Measurements from ENCODE around the gene WASHC3. TPM values are rescaled to one million over a fixed set of nuclear protein-coding genes. Genes with fewer than 3 reads are reported as not detected.

WASHC3 gene
- total RNA-seq, 1 donor from 2014 or later = 19.7 TPM

DNA sequence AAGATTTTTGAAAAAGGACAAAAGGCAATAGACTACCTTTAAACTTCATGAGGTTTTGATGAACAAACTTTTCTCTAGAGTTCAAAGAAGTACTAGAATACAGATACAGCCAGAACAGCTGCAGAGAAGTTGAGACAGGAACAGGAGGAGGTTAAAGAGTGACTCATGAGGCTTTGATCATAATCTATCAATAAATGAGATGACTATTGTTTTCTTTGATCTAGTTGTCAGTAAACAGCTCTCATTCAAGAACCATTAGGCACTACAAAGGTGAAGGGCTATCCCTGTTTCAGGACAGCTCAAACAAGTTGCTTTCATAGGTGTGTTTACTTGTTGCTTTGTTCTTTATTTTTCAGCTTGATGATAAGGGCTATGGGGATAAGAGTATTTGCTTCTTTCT is 2.4 kb downstream of the WASHC3 start:
- Mint-ChIP-seq H3K4me1 (ENCODE audit: unreplicated experiment) (peaks cover 11% of the 10 kb centered on the region), H3K36me3 (ENCODE audit: low read depth, unreplicated experiment) (peaks cover 3% of the 10 kb centered on the region)

DNA sequence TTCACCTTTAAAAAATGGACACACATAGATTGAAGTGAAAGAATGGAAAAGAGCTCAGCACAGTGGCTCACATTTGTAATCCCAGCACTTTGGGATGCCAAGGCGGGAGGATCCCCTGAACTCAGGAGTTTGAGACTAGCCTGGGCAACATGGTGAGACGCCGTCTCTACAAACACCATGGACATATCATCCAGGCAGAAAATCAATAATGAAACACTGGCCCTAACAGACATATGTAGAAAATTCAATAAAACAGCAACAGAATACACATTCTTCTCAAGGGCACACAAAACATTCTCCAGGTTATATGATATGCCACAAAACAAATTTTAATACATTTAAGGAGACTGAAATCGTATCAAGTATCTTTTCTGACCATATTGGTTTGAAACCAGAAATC is 7.4 kb downstream of the WASHC3 start:
- H3K27me3 Mint-ChIP-seq (ENCODE audit: unreplicated experiment) = peaks cover 1% of the 10 kb centered on the region
- no peaks in the 10 kb centered on the region for H3K4me1 Mint-ChIP-seq (ENCODE audit: unreplicated experiment)
- H3K4me3 Mint-ChIP-seq (ENCODE audit: unreplicated experiment) = no peak overlapping the region
- TF ChIP-seq, protein P1, sequence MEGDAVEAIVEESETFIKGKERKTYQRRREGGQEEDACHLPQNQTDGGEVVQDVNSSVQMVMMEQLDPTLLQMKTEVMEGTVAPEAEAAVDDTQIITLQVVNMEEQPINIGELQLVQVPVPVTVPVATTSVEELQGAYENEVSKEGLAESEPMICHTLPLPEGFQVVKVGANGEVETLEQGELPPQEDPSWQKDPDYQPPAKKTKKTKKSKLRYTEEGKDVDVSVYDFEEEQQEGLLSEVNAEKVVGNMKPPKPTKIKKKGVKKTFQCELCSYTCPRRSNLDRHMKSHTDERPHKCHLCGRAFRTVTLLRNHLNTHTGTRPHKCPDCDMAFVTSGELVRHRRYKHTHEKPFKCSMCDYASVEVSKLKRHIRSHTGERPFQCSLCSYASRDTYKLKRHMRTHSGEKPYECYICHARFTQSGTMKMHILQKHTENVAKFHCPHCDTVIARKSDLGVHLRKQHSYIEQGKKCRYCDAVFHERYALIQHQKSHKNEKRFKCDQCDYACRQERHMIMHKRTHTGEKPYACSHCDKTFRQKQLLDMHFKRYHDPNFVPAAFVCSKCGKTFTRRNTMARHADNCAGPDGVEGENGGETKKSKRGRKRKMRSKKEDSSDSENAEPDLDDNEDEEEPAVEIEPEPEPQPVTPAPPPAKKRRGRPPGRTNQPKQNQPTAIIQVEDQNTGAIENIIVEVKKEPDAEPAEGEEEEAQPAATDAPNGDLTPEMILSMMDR (IDR thresholded peaks at IDR 0.05; ENCODE audit: unreplicated experiment) = no peak
- H3K27ac Mint-ChIP-seq (ENCODE audit: unreplicated experiment) = no peak overlapping the region
- no peak for DNase-seq (ENCODE audit: low spot score)
- H3K36me3 Mint-ChIP-seq (ENCODE audit: low read depth, unreplicated experiment) = no peaks in the 10 kb centered on the region
- H3K9me3 Mint-ChIP-seq (ENCODE audit: unreplicated experiment) = no peaks in the 10 kb centered on the region

More for the DNA sequence above, 2.4 kb downstream of the WASHC3 start:
- Mint-ChIP-seq H3K4me3 (ENCODE audit: unreplicated experiment) (no peak overlapping the region), H3K9me3 (ENCODE audit: unreplicated experiment) (no peaks in the 10 kb centered on the region), H3K27ac (ENCODE audit: unreplicated experiment) (no peak overlapping the region), H3K27me3 (ENCODE audit: unreplicated experiment) (peaks cover 5% of the 10 kb centered on the region)
- TF ChIP-seq, protein P1 (IDR thresholded peaks at IDR 0.05; ENCODE audit: unreplicated experiment) = no peak
- no peak for DNase-seq (ENCODE audit: low spot score)

DNA sequence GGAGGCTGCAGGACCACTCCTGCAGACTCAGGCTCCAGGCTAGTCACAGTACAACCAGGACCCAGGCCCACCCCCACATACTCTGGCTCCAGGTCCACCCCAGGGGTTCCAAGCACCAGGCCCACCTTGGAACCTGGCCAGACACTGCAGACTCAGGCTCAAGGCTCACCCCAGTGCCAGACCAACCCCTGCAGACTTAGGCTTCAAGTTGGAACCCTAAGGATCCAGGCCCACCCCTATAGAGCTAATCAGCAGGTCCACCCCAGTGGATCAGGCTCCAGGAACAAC is 8.8 kb downstream of the WASHC3 start:
- Mint-ChIP-seq H3K27ac (ENCODE audit: unreplicated experiment) (no peak overlapping the region), H3K27me3 (ENCODE audit: unreplicated experiment) (peaks cover 1% of the 10 kb centered on the region)

DNA sequence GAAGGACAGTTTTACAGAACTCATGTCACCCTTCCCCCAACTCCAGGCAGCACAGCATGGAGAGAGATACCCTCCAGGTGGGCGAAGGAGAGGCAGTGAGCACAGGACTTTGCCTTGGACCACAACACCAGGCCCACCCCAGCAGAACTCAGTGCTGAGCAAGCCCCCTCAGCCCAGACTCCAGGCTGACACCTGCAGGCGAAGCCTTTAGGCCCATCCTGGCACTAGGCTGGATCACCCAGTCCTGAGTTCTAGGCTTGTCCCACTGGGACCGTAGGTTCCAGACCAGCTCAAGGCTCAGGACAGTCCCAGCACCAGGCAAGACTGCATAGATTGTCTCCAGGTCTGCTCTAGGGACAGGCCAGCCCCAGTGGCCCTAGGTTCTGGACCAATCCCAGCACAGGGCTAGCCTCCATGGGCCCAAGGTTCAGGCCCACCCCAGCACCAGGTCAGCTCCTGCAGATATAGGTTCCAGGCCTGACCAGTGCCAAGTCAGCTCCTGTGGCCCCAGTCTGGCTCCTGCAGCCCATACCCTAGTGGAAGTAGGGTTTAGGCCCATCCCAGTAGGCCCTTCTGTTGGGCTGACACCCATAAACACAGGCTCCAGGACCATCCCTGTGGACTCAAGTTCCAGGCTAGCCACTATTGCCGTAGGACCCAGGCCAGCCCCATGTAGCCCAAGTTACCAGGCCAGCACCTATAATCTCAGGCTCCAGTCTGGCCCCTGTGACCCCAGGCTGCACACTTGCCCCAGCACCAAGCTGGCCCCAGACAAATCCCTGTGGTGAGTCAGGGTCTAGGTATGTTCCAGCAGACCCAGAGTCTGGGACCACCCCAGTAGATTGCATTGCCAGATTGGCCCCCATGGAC is 9.4 kb downstream of the WASHC3 start:
- H3K27ac Mint-ChIP-seq (ENCODE audit: unreplicated experiment) = no peak overlapping the region

More for the DNA sequence above, 8.8 kb downstream of the WASHC3 start:
- Mint-ChIP-seq H3K4me3 (ENCODE audit: unreplicated experiment) (no peak overlapping the region), H3K9me3 (ENCODE audit: unreplicated experiment) (no peaks in the 10 kb centered on the region), H3K36me3 (ENCODE audit: low read depth, unreplicated experiment) (no peaks in the 10 kb centered on the region), H3K4me1 (ENCODE audit: unreplicated experiment) (no peaks in the 10 kb centered on the region)
- TF ChIP-seq, protein P1 (IDR thresholded peaks at IDR 0.05; ENCODE audit: unreplicated experiment) = no peak
- no peak for DNase-seq (ENCODE audit: low spot score)

More for the DNA sequence above, 9.4 kb downstream of the WASHC3 start:
- DNase-seq (ENCODE audit: low spot score) = no peak
- no peak overlapping the region for H3K4me3 Mint-ChIP-seq (ENCODE audit: unreplicated experiment)
- H3K9me3 Mint-ChIP-seq (ENCODE audit: unreplicated experiment) = no peaks in the 10 kb centered on the region
- TF ChIP-seq, protein P1 (IDR thresholded peaks at IDR 0.05; ENCODE audit: unreplicated experiment) = no peak
- no peaks in the 10 kb centered on the region for H3K4me1 Mint-ChIP-seq (ENCODE audit: unreplicated experiment)
- H3K27me3 Mint-ChIP-seq (ENCODE audit: unreplicated experiment) = peaks cover 1% of the 10 kb centered on the region
- no peaks in the 10 kb centered on the region for H3K36me3 Mint-ChIP-seq (ENCODE audit: low read depth, unreplicated experiment)

Data from endothelial cell (in vitro differentiated cells).